Esophagus (tissue), 2 donors: ENCODE measurements around the gene CFL1. TPM values are rescaled to one million over a fixed set of nuclear protein-coding genes. Genes with fewer than 3 reads are reported as not detected.
A peak's percentile ranks its signal among the peaks of the same experiment; 100 is the strongest.

Experiments used
- H3K27ac ChIP-seq, 2 donors: one replicate each; pipeline ENCODE4 v1.5.1; 2013; ENCODE audit warnings: low read depth in 2 of 2, mild to moderate bottlenecking in 2 of 2, inconsistent platforms in 1 of 2, low read length in 1 of 2, moderate library complexity in 1 of 2
- H3K27me3 ChIP-seq, 2 donors: one replicate each; pipeline ENCODE4 v1.6.1; 2013; ENCODE audit warnings: low read length in 2 of 2, control low read depth in 1 of 2, mild to moderate bottlenecking in 1 of 2; ENCODE audit not compliant: insufficient read depth in 2 of 2, control insufficient read depth in 1 of 2
- H3K36me3 ChIP-seq, 2 donors: one replicate each; pipeline ENCODE4 v1.6.1; 2013; ENCODE audit warnings: low read length in 1 of 2; ENCODE audit not compliant: control insufficient read depth in 2 of 2, insufficient read depth in 2 of 2
- H3K4me1 ChIP-seq, 2 donors: one replicate each; pipeline ENCODE4 v1.6.1; 2013; ENCODE audit warnings: low read length in 1 of 2; ENCODE audit not compliant: control insufficient read depth in 2 of 2, insufficient read depth in 2 of 2
- H3K4me3 ChIP-seq, 2 donors: one replicate each; pipeline ENCODE4 v1.5.1; 2013; ENCODE audit warnings: low read length in 2 of 2, mild to moderate bottlenecking in 2 of 2, low read depth in 1 of 2, moderate library complexity in 1 of 2
- H3K9me3 ChIP-seq, 2 donors: one replicate each; pipeline ENCODE4 v1.6.1; 2013; ENCODE audit warnings: mild to moderate bottlenecking in 2 of 2, low read depth in 1 of 2, low read length in 1 of 2, moderate library complexity in 1 of 2; ENCODE audit not compliant: control insufficient read depth in 2 of 2, insufficient read depth in 1 of 2
- WGBS, 2 donors: extraction: QIAGEN DNeasy Blood & Tissue Kit; methylation state at CpG; one replicate each; pipeline ENCODE4 v1.1.7; 2013; 5-methylcytosine and 5-hydroxymethylcytosine counted together
- polyA plus RNA-seq, 2 donors: library from polyadenylated mRNA; stranded (reverse); fragments of 200-250 nt; gene quantifications; one replicate each; pipeline ENCODE4 v1.2.3, GENCODE V29; 2013
- donor health status: healthy with polysubstance abuse.
- donor health status: Bipolar disorder and iron deficiency.

The CFL1 gene
- polyA plus RNA-seq, 2 donors = 361 to 694 TPM

- Histone ChIP-seq H3K4me1 (peaks cover 0 to 10% of the 10 kb centered on the region in 2 donors), H3K27me3 (no peaks in the 10 kb centered on the region), H3K9me3 (no peaks in the 10 kb centered on the region), H3K27ac (no peak overlapping the region), H3K36me3 (peaks cover 0 to 41% of the 10 kb centered on the region in 2 donors), H3K4me3 (no peak overlapping the region)
- WGBS, 2 donors = 82 to 83% methylated on average over 18 of the region's 18 CpGs
These were observed 6.9 kb upstream of the CFL1 start for GRCh38 chr11:65864706-65865471.

GRCh38 chr11:65863889-65864705 is 6.1 kb upstream of the CFL1 start:
- 82 to 84% methylated on average over 12 of the region's 12 CpGs for WGBS, 2 donors

GRCh38 chr11:65862941-65863888 is 5.2 kb upstream of the CFL1 start:
- H3K9me3 ChIP-seq = no peaks in the 10 kb centered on the region
- WGBS, 2 donors = 89 to 91% methylated on average over 23 to 24 of the region's 24 CpGs
- peaks cover 0 to 10% of the 10 kb centered on the region in 2 donors for H3K4me1 ChIP-seq

More at GRCh38 chr11:65863889-65864705, 6.1 kb upstream of the CFL1 start:
- peaks cover 0 to 10% of the 10 kb centered on the region in 2 donors for H3K4me1 ChIP-seq
- no peaks in the 10 kb centered on the region for H3K9me3 ChIP-seq
- peak overlapping the region in 1 of 2 donors; percentile 2 for H3K27ac ChIP-seq
- peaks cover 0 to 41% of the 10 kb centered on the region in 2 donors for H3K36me3 ChIP-seq
- H3K27me3 ChIP-seq = no peaks in the 10 kb centered on the region
- H3K4me3 ChIP-seq = no peak overlapping the region

DNA sequence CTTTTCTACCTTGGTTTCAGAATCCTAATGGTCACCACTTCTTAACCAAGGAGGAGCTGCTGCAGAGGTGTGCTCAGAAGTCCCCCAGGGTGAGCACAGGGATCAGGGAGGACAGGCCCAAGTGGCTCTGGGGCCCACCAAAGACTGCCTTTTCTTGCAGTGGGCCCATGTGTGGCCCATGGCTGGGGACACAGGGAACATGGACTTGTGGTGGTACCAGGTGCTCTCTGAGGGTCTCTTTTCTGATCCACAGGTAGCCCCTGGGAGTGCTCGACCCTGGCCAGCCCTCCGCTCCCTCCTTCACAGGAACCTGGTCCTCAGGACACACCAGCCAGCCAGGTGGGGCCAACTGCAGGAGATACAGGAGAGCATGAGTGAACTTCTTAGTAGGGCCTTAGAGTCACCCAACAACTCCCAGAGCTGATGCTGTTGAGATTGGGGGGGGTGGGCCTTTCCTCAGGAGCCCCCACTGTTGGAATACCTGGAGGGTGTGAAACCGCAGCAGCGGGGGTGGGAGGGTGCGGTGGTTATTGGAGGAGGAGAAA is 4.3 kb upstream of the CFL1 start:
- Histone ChIP-seq H3K36me3 (peaks cover 0 to 41% of the 10 kb centered on the region in 2 donors), H3K27ac (no peak overlapping the region), H3K27me3 (no peaks in the 10 kb centered on the region), H3K4me3 (no peak overlapping the region), H3K9me3 (no peaks in the 10 kb centered on the region), H3K4me1 (peaks cover 0 to 10% of the 10 kb centered on the region in 2 donors)
- WGBS, 2 donors = 75 to 83% methylated on average over 5 of the region's 5 CpGs

More at GRCh38 chr11:65862941-65863888, 5.2 kb upstream of the CFL1 start:
- H3K27me3 ChIP-seq = no peaks in the 10 kb centered on the region
- peaks cover 0 to 41% of the 10 kb centered on the region in 2 donors for H3K36me3 ChIP-seq
- H3K4me3 ChIP-seq = no peak overlapping the region
- no peak overlapping the region for H3K27ac ChIP-seq

GRCh38 chr11:65861533-65862183 is 3.7 kb upstream of the CFL1 start:
- Histone ChIP-seq H3K27me3 (no peaks in the 10 kb centered on the region), H3K4me3 (peak overlapping the region; percentile 64 to 90), H3K9me3 (no peaks in the 10 kb centered on the region), H3K36me3 (peaks cover 0 to 37% of the 10 kb centered on the region in 2 donors), H3K4me1 (peaks cover 0 to 10% of the 10 kb centered on the region in 2 donors), H3K27ac (peak overlapping the region; percentile 97 to 98)
- 77 to 82% methylated on average over 13 of the region's 13 CpGs for WGBS, 2 donors

GRCh38 chr11:65861165-65861505 is 3.2 kb upstream of the CFL1 start:
- H3K27me3 ChIP-seq = no peaks in the 10 kb centered on the region
- peak overlapping the region; percentile 64 to 90 for H3K4me3 ChIP-seq
- H3K9me3 ChIP-seq = no peaks in the 10 kb centered on the region
- H3K4me1 ChIP-seq = peaks cover 0 to 14% of the 10 kb centered on the region in 2 donors
- 5 to 11% methylated on average over 14 of the region's 14 CpGs for WGBS, 2 donors
- peak overlapping the region; percentile 97 to 98 for H3K27ac ChIP-seq
- H3K36me3 ChIP-seq = peaks cover 0 to 34% of the 10 kb centered on the region in 2 donors

DNA sequence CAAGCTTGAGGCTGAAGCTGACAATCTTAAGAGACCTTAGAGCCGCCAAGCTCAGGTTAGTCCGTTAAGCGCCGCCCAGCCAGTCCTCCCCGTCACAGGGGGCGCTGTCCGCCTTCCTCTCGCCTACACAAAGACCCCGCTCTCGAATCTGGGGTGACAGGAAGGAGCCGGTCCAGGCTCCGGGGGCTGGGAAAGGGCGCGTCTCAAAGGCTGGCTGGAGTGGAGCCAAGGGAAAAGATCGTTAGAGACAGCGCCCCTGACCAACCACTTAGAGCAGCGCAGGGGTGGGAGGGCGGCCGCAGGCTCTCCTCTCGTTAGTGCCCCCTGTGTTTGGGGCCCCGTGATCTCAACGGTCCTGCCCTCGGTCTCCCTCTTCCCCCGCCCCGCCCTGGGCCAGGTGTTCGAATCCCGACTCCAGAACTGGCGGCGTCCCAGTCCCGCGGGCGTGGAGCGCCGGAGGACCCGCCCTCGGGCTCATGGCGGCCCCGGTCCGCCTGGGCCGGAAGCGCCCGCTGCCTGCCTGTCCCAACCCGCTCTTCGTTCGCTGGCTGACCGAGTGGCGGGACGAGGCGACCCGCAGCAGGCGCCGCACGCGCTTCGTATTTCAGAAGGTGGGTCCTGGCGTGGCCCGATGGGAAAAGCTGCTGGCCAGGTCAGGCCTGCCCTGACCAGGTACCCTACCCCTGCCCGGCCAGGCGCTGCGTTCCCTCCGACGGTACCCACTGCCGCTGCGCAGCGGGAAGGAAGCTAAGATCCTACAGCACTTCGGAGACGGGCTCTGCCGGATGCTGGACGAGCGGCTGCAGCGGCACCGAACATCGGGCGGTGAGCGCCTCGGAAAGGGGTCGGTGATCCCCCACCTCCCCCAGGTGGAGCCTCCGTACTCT is 2.5 kb upstream of the CFL1 start, which contains the start of gene MUS81:
TSS of gene MUS81 (plus strand) at position 156 of the 887 bp plus-strand sequence. CDS start at position 477, 321 bp downstream.
- H3K9me3 ChIP-seq = no peaks in the 10 kb centered on the region
- H3K4me1 ChIP-seq = peaks cover 1 to 14% of the 10 kb centered on the region in 2 donors
- WGBS, 2 donors = 0% methylated on average over 74 to 78 of the region's 78 CpGs
- H3K36me3 ChIP-seq = peaks cover 5 to 35% of the 10 kb centered on the region in 2 donors
- peak within 1 kb of the TSS; percentile 97 to 98 for H3K27ac ChIP-seq
- peak within 1 kb of the TSS; percentile 64 to 90 for H3K4me3 ChIP-seq
- H3K27me3 ChIP-seq = no peaks in the 10 kb centered on the region

DNA sequence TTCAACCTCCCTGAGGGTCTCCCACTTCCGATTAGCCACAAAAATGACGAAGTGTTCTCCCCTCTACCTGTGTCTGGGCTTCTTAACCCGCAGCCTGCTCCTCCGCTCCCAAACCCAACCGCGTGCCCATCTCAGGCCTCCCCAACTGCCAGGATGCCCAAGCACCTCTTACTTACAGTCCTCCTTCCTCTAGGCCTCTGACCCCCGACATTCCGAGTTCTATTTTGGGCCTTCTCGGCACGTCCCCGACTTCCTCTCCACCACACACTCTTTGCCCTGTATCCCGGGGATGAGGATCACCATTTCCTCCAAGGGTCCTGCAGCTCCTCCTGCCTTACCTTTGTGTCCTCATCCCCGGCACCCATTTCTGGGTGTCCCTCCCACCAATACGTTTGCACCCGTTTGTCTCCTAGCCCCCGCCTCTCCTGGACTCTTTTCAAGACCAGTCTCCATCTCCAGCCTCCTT is 1.9 kb upstream of the CFL1 start:
- peak overlapping the region; percentile 64 to 90 for H3K4me3 ChIP-seq
- H3K36me3 ChIP-seq = peaks cover 11 to 35% of the 10 kb centered on the region in 2 donors
- H3K27ac ChIP-seq = peak overlapping the region; percentile 97 to 98
- WGBS, 2 donors = 1 to 2% methylated on average over 16 of the region's 16 CpGs
- peaks cover 4 to 14% of the 10 kb centered on the region in 2 donors for H3K4me1 ChIP-seq
- H3K27me3 ChIP-seq = no peaks in the 10 kb centered on the region
- no peaks in the 10 kb centered on the region for H3K9me3 ChIP-seq
